HepG2 (cell line): ENCODE results near the gene TULP3. TPM values are rescaled to one million over a fixed set of nuclear protein-coding genes. Genes with fewer than 3 reads are reported as not detected.
A peak's percentile ranks its signal among the peaks of the same experiment; 100 is the strongest.

Source experiments
- HES4 ChIP-seq: sonication (generic); formaldehyde crosslinking; IDR thresholded peaks from 2 replicates; pipeline ENCODE4 v1.9.0; 2021; ENCODE audit warnings: mild to moderate bottlenecking, missing genetic modification reagents, borderline replicate concordance
- HOXA5 ChIP-seq: sonication (generic); formaldehyde crosslinking; IDR thresholded peaks from 2 replicates; pipeline ENCODE4 v1.4.0; 2020; ENCODE audit warnings: missing genetic modification reagents
- IKZF4 ChIP-seq: sonication (generic); formaldehyde crosslinking; IDR thresholded peaks from 2 replicates; pipeline ENCODE4 v1.5.1; 2020; ENCODE audit warnings: borderline replicate concordance, mild to moderate bottlenecking, low read depth, missing genetic modification reagents; ENCODE audit errors: not compliant biosample characterization
- IRX3 ChIP-seq: sonication (generic); formaldehyde crosslinking; IDR thresholded peaks from 2 replicates; pipeline ENCODE4 v1.8.1; 2023; ENCODE audit warnings: mild to moderate bottlenecking, low read depth, missing genetic modification reagents, borderline replicate concordance
- JARID2 ChIP-seq: sonication (generic); formaldehyde crosslinking; IDR thresholded peaks from 2 replicates; pipeline ENCODE4 v1.8.1; 2023; ENCODE audit warnings: missing genetic modification reagents, inconsistent platforms; ENCODE audit not compliant: insufficient replicate concordance
- JUNB ChIP-seq: sonication (generic); formaldehyde crosslinking; IDR thresholded peaks from 2 replicates; pipeline ENCODE4 v1.8.0; 2022; ENCODE audit warnings: missing genetic modification reagents, mild to moderate bottlenecking, borderline replicate concordance
- KDM1A ChIP-seq: IDR thresholded peaks from 2 replicates; pipeline ENCODE4 v1.6.1; 2016; ENCODE audit warnings: missing compliant biosample characterization
- PAX8 ChIP-seq: sonication (generic); formaldehyde crosslinking; IDR thresholded peaks from 2 replicates; pipeline ENCODE4 v1.8.0; 2022; ENCODE audit warnings: mild to moderate bottlenecking, missing genetic modification reagents, borderline replicate concordance
- POGZ ChIP-seq: sonication (generic); formaldehyde crosslinking; IDR thresholded peaks from 2 replicates; pipeline ENCODE4 v1.4.0; 2020; ENCODE audit warnings: mild to moderate bottlenecking, missing genetic modification reagents
- SIX1 ChIP-seq: sonication (generic); formaldehyde crosslinking; IDR thresholded peaks from 2 replicates; pipeline ENCODE4 v1.4.0; 2020; ENCODE audit warnings: missing genetic modification reagents, borderline replicate concordance
- SRSF4 ChIP-seq: fragments of 200-400 bp; formaldehyde crosslinking; IDR thresholded peaks from one replicate; pipeline ENCODE4 v1.6.1; 2018; ENCODE audit warnings: mild to moderate bottlenecking, low read depth, low read length, moderate library complexity; ENCODE audit not compliant: poor library complexity, severe bottlenecking
- ZNF446 ChIP-seq: sonication (generic); formaldehyde crosslinking; IDR thresholded peaks from 2 replicates; pipeline ENCODE4 v1.5.0; 2020; ENCODE audit warnings: mild to moderate bottlenecking, missing genetic modification reagents
- ZNF510 ChIP-seq: sonication (generic); formaldehyde crosslinking; IDR thresholded peaks from 2 replicates; pipeline ENCODE4 v1.4.0; 2020; ENCODE audit warnings: low read depth, mild to moderate bottlenecking, missing genetic modification reagents
- ZNF570 ChIP-seq: sonication (generic); formaldehyde crosslinking; IDR thresholded peaks from 2 replicates; pipeline ENCODE4 v1.4.0; 2020; ENCODE audit warnings: mild to moderate bottlenecking, missing genetic modification reagents, borderline replicate concordance
- polyA plus RNA-seq, 8 experiments: library from polyadenylated mRNA; depleted of rRNA in 3 of 8; stranded (reverse) in 7 of 8; unstranded in 1 of 8; fragments of >200 nt; fragmentation: Illumina TruSeq in 4 of 8; extraction: Trizol in 4 of 8; gene quantifications; 2 replicates each; pipeline versions ENCODE4 v1.2.1 to v1.2.3, GENCODE V29; 2011 to 2016; ENCODE audit warnings: low read depth in 4 of 8, missing spikeins in 1 of 8, mixed read lengths in 1 of 8; ENCODE audit not compliant: insufficient read depth in 1 of 8
- total RNA-seq, 5 experiments: library from RNA; depleted of rRNA; stranded (reverse); fragments of >200 nt; fragmentation: Illumina TruSeq; extraction: Trizol; gene quantifications; 2 replicates each; pipeline ENCODE4 v1.2.3, GENCODE V29; 2016; ENCODE audit warnings: low read depth in 1 of 5
- TF ChIP-seq, protein P1 (sequence below): sonication (generic); formaldehyde crosslinking; IDR thresholded peaks from 2 replicates; pipeline ENCODE4 v1.4.0; 2020; ENCODE audit warnings: missing genetic modification reagents, mild to moderate bottlenecking, borderline replicate concordance
- TF ChIP-seq, protein P2 (sequence below): sonication (generic); formaldehyde crosslinking; IDR thresholded peaks from 2 replicates; pipeline ENCODE4 v1.4.0; 2020; ENCODE audit warnings: missing genetic modification reagents
- TF ChIP-seq, protein P3 (sequence below): IDR thresholded peaks from 2 replicates; pipeline ENCODE4 v1.6.1; 2018; ENCODE audit warnings: missing genetic modification reagents

Gene TULP3
- total and polyA plus RNA-seq, 2 of the 13 experiments (the other 11 are each of a cell fraction or from before 2014, with no cell fraction given) = 11.2 to 13.2 TPM

DNA sequence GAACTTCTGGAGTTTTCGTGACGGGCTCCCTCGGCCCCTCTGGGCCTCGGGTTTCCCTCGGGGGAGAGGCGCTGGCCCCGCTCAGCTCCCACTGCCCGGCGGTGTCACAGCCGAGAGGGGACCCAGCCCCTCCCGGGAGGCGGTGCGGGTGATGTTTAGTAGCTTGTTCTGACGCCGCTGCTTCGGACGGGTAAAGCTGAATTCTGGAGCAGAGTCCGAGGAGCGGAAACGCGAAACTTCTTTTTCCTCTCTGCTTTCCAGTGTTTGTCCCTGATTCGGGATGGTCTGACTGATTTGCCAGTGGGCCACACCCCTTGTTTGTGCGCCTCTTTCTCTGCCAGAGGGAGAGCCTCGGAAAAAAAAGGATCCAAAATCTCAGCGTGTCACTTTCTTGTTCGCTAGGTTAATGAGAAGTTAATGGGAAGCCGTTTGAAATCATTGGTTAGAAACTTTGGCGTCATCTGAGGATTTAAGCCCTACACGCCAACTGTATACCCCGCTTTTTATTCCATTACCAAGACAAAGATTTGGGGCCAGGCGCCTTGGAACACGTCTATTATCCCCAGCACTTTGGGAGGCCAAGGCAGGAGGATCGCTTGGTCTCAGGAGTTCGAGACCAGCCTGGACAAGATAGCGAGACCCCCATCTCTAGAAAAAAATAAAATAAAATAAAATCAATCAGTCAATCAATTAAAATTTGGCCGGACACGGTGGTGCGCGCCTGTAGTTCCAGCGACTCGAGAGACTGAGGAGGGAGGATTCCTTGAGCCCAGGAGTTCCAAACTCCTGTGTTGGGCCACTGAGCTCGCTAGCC, 756 bp downstream of the TULP3 start (continued):
- TF ChIP-seq JARID2 (CRISPR knock-in tag) = no peak
- TF ChIP-seq, protein P1, sequence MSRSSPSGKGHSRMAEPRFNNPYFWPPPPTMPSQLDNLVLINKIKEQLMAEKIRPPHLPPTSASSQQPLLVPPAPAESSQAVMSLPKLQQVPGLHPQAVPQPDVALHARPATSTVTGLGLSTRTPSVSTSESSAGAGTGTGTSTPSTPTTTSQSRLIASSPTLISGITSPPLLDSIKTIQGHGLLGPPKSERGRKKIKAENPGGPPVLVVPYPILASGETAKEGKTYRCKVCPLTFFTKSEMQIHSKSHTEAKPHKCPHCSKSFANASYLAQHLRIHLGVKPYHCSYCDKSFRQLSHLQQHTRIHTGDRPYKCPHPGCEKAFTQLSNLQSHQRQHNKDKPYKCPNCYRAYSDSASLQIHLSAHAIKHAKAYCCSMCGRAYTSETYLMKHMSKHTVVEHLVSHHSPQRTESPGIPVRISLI (CRISPR knock-in tag) = no peak
- TF ChIP-seq SIX1 (CRISPR knock-in tag) = no peak
- TF ChIP-seq HES4 (CRISPR knock-in tag) = 0 out of 2 replicates have a peak, but pooled peaks have one; percentile 1
- TF ChIP-seq SRSF4 = no peak
- no peak for TF ChIP-seq POGZ (CRISPR knock-in tag)
- TF ChIP-seq, protein P2, sequence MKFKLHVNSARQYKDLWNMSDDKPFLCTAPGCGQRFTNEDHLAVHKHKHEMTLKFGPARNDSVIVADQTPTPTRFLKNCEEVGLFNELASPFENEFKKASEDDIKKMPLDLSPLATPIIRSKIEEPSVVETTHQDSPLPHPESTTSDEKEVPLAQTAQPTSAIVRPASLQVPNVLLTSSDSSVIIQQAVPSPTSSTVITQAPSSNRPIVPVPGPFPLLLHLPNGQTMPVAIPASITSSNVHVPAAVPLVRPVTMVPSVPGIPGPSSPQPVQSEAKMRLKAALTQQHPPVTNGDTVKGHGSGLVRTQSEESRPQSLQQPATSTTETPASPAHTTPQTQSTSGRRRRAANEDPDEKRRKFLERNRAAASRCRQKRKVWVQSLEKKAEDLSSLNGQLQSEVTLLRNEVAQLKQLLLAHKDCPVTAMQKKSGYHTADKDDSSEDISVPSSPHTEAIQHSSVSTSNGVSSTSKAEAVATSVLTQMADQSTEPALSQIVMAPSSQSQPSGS (CRISPR knock-in tag) = no peak
- TF ChIP-seq JUNB (CRISPR knock-in tag) = no peak
- TF ChIP-seq HOXA5 = 0 out of 2 replicates have a peak, but pooled peaks have one; percentile 10
- no peak for TF ChIP-seq PAX8 (CRISPR knock-in tag)
- TF ChIP-seq, protein P3, sequence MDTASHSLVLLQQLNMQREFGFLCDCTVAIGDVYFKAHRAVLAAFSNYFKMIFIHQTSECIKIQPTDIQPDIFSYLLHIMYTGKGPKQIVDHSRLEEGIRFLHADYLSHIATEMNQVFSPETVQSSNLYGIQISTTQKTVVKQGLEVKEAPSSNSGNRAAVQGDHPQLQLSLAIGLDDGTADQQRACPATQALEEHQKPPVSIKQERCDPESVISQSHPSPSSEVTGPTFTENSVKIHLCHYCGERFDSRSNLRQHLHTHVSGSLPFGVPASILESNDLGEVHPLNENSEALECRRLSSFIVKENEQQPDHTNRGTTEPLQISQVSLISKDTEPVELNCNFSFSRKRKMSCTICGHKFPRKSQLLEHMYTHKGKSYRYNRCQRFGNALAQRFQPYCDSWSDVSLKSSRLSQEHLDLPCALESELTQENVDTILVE (CRISPR knock-in tag) = no peak
- no peak for TF ChIP-seq IRX3 (CRISPR knock-in tag)
- peak; percentile 41; the same call in 1 of the 2 replicates for TF ChIP-seq ZNF446 (CRISPR knock-in tag)
- TF ChIP-seq IKZF4 (CRISPR knock-in tag) = no peak
- TF ChIP-seq KDM1A (CRISPR knock-in tag) = no peak
- no peak for TF ChIP-seq ZNF570 (CRISPR knock-in tag)
- no peak for TF ChIP-seq ZNF510 (CRISPR knock-in tag)
- TF ChIP-seq, all 625 proteins: peak for 30
